T-helper 1 cell (primary cell): ENCODE measurements around the gene R3HDM1.
A peak's percentile ranks its signal among the peaks of the same experiment; 100 is the strongest.

ENCODE experiments used
- DNase-seq, 5 donors: peaks; one replicate each; pipeline ENCODE4 v3.0.0-alpha.2; 2012 to 2020

The R3HDM1 gene

DNA sequence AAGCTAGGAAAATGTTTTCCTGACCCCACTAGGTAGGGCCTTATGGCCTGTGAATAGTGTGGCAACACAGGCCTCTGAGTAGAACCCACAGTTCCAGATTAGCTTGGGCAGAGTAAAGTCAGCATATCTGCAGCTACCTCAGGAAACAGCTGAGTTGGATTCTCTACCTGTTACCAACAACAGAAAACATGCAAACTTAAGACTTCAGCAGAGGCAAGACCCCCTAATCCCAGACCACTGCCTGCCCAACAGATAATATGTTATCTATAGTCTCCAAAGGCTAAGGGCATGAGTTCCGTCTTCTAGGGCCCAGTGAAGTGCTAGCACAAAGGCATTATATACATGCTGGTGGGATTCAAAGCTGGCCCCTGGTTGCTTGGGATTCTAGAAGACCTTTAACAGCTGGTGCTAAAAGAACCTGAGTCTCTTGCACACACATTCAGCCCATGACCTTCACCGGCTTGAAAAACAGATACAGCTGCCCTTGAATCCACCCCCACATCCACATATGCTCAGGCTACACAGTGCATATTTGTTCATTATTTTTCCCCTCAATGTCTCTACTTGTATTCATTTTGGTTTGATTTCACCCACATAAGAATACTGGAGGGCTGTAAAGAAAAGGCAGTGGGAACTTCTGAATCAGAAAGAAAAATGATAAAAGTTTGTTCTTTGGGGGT is 196.9 kb downstream of the R3HDM1 start:
- no peak for DNase-seq

- no peak for DNase-seq
Observed at GRCh38 chr2:135732561-135732960, 201.3 kb downstream of the R3HDM1 start.

DNA sequence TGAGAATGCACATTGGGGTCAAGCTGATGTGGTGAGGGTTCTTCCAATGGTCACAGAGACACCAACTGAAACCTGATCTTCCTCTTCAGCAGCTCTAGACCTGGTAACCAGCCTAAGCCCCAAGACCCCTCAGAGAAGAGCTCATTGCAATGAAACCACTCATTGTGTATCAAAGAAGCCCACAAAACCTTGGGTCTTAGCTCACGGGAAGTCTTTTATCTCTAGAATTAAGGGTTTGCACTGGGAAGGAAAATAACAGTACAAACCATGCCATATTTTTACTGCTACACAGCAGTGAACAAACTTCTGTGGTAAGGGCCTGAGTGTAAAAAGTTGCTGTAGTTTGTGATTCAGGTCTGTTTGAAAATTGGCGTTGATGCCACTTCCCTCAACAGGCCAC is 201.8 kb downstream of the R3HDM1 start:
- DNase-seq: no peak

DNA sequence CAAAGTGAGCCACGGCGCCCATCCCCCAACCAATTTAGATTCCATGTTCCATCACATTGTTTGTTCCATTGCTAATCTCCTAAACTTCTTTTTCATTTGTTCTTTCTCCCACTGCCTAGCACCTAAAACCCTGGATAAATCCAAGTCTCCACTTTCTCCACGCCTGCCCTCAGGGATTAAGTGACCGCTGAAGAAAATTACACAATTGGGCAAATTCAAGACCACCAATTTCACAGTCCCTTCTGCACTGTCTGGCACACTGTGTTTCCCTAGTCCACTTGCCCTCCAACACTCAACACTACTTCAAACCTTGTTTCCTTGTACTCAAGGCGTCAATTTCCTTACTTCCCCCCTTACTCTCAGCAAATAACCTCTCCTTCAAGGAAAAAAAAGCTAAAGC is 205.3 kb downstream of the R3HDM1 start:
- no peak for DNase-seq

- DNase-seq: no peak
Observed at GRCh38 chr2:135740206-135740605, 208.9 kb downstream of the R3HDM1 start.

GRCh38 chr2:135741043-135741394 is 209.7 kb downstream of the R3HDM1 start:
- no peak for DNase-seq

DNA sequence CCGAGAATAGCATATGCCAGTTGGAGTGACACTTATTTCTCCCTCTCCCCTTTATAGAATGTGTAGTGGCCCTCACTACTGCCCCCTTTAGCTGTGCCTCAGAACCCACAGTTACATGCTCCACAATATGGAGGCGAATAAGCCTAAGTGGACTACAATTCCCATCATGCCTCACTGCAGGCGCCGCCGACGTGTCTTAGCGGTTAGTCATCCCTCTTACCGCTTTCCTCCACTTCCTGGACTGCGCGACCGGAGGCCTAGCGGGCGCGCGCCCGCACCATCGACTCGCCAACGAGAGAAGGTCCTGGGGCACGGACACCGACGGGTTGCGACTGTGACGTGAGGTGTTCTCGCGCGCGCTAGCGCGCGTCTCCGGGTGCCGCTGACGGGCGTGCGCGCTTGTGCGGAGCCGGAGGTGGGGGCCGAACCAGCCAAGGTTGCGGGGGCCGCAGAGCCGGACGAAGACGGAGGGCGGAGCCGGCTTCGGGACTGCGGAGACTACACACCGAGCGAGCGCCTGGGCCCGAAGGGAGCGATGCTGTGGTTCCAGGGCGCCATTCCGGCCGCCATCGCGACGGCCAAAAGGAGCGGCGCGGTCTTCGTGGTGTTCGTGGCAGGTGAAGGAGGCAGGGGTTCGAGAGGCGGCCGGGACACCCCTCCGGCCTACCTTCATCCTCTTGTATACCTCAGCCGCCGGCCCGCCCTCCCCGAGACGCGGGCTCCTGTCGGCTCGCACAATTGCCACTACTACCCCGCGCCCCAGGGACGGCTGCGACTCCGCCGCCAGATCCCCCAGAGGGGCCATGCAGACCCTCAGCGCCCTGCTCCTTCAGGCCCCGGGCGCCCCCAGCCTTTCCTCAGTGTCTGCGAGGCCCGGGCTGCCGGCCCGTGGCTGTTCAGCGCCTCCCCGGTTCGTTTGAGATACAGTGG is 210.4 kb downstream of the R3HDM1 start, which contains the start of gene UBXN4:
Gene UBXN4, plus strand, starts transcription at position 461 of the 930 bp plus-strand sequence. Its CDS starts 75 bp downstream, at position 536.
- peak; percentile 87 to 99 (median 91) for DNase-seq

DNA sequence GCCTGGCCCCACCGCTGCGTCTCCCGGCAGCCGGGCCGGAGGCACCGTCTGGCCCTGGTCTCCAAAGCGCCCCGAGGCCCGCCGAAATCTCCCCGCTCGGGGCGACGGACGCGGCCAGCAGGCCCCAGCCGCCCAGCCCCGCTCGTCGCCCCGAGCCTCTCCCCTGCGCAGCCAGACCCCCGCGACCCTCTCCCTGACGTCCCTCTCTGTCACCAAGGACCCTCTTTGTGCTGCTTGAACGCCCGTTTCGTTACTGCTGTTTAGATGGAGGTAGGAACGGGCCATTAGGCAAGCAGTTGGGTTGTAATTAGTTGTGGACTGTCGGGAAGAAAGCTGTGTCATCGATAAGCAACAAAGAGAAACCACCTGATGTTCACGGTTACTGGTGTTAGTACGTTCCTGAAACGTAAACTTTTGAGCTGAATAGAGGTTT is 211.1 kb downstream of the R3HDM1 start:
- DNase-seq: peak in 3 of 5 donors; percentile 33 to 61 (median 38)

- no peak for DNase-seq
Observed at GRCh38 chr2:135743860-135744259, 212.6 kb downstream of the R3HDM1 start.

GRCh38 chr2:135744760-135745314 is 213.6 kb downstream of the R3HDM1 start:
- DNase-seq: peak in 2 of 5 donors; percentile 10 to 27

- no peak for DNase-seq
Observed at GRCh38 chr2:135745545-135745944, 214.3 kb downstream of the R3HDM1 start.

DNA sequence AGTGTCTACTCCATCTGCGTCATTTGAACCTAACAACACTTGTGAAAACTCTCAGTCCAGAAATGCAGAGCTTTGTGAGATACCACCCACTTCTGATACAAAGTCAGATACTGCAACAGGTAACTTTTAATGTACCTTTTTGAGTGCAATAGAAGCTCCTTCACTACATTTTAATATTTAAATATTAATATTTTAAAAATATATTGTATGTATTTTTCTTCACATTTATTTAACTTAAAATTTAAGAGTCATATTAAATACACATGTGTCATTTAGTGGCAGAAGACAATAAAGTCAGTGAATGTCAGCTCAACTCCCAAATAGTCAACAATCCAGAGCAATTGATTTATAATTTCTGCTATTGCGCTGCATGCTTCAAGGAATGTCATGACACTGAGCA is 224.3 kb downstream of the R3HDM1 start:
- no peak for DNase-seq

GRCh38 chr2:135756692-135757091 is 225.4 kb downstream of the R3HDM1 start:
- no peak for DNase-seq

- no peak for DNase-seq
Observed at GRCh38 chr2:135762022-135762421, 230.7 kb downstream of the R3HDM1 start.

- no peak for DNase-seq
Observed at GRCh38 chr2:135762530-135762929, 231.2 kb downstream of the R3HDM1 start.

DNA sequence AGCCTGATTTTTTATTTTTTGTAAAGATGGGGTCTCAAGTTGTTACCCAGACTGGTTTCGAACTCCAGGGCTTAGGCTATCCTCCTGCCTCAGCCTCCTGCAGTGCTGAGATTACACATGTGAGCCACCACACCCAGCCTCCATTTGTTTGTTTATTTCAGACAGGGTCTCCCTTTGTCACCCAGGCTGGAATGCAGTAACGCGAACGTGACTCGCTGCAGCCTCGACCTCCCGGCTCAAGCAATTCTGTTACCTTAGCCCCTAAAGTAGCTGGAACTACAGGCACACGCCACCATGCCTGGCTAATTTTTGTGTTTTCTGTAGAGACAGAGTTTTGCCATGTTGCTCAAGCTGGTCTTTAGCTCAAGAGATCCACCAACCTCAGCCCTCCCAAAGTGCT is 237.6 kb downstream of the R3HDM1 start:
- DNase-seq: no peak

DNA sequence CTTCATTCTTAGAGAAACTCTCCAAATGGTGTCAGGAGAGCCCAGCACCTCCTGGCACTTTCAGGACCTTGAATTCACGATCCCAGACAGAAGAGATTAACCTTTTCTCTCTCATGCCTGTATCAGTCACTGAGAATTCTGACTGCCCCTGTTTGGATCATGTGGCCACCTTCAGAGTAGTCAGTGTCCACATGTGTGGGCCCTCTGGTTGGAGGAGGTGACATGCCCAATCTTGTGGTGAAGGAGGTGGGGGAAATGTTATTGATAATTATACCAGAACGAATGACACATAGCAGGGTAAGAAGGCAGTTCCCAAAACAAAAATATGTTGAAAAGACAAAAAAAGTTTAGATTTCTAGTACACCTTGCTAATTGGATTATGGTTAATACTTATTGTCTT is 242.0 kb downstream of the R3HDM1 start:
- no peak for DNase-seq

DNA sequence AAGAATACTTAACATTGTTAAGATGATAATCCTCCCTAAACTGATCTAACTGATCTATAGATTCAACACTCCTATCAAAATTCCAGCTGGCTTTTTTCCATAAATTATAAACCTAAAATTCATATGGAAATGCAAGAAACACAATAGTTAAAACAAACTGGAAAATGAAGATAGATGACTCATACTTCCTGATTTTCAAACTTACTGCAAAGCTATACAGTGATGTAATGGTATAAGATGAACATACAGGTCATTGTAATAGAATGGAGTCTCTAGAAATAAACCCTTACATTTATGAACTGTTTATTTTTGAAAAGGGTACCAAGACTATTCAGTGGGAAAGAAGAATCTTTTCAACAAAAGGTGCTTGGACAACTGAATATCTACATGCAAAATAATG is 242.6 kb downstream of the R3HDM1 start:
- DNase-seq: no peak
